SK-N-SH (cell line): Measurements from ENCODE around the gene PPEF1. TPM values are rescaled to one million over a fixed set of nuclear protein-coding genes. Genes with fewer than 3 reads are reported as not detected.
"Not testable (repeated sequence)": the region's sequence is repeated elsewhere in the genome, so short reads cannot be mapped to it uniquely, and the experiment has no call there.

Source experiments
- CTCF ChIA-PET: fragments of 300-600, 350-600 bp; formaldehyde crosslinking; extraction: SDS; loops from one replicate; lab custom pipeline; 2021; lab: Yijun Ruan, JAX
- POLR2A ChIA-PET: fragments of 350-600 bp; sonication (Branson Sonifier 250); formaldehyde crosslinking; extraction: SDS; loops from one replicate; lab custom pipeline; 2020; ENCODE audit warnings: antibody characterized with exemption, inconsistent platforms; lab: Yijun Ruan, JAX
- DNase-seq: peaks from one replicate; pipeline ENCODE4 v3.0.0; 2012
- H2AFZ ChIP-seq: fragments of 200-600 bp; sonication (generic); 2 replicates; pipeline ENCODE4 v1.8.1; 2016; ENCODE audit warnings: antibody characterized with exemption, mild to moderate bottlenecking, low read depth
- H3F3A ChIP-seq: fragments of 200-600 bp; sonication (generic); replicated peaks from 2 replicates; pipeline ENCODE3; 2016; ENCODE audit warnings: antibody characterized with exemption, mild to moderate bottlenecking; ENCODE audit not compliant: insufficient read depth
- H3K27ac ChIP-seq, 2 experiments: fragments of 200-500 bp in 1 of 2; fragments of 200-600 bp in 1 of 2; sonication (Bioruptor generic) in 1 of 2; sonication (generic), shearing (Covaris generic) in 1 of 2; 2 replicates each; pipeline versions ENCODE4 v1.5.1 to v1.6.1; 2014 to 2016; ENCODE audit warnings: low read depth in 2 of 2, inconsistent platforms in 1 of 2, low read length in 1 of 2, mild to moderate bottlenecking in 1 of 2, mixed read lengths in 1 of 2
- H3K27me3 ChIP-seq: fragments of 200-600 bp; sonication (generic), shearing (Covaris generic); 2 replicates; pipeline ENCODE4 v1.6.1; 2016; ENCODE audit warnings: mixed run types; ENCODE audit not compliant: insufficient read depth
- H3K36me3 ChIP-seq, 2 experiments: fragments of 200-500 bp in 1 of 2; fragments of 200-600 bp in 1 of 2; sonication (Bioruptor generic) in 1 of 2; sonication (generic) in 1 of 2; replicated peaks in 1 of 2; 2 replicates each; pipeline versions ENCODE3 to v1.5.1; 2014 to 2016; ENCODE audit warnings: low read length in 1 of 2, mild to moderate bottlenecking in 1 of 2; ENCODE audit not compliant: insufficient read depth in 2 of 2, control insufficient read depth in 1 of 2
- H3K4me1 ChIP-seq, 2 experiments: fragments of 200-500 bp in 1 of 2; fragments of 200-600 bp in 1 of 2; sonication (Bioruptor generic) in 1 of 2; sonication (generic), shearing (Covaris generic) in 1 of 2; 2 replicates each; pipeline versions ENCODE4 v1.5.1 to v1.6.1; 2014 to 2016; ENCODE audit warnings: low read depth in 1 of 2, low read length in 1 of 2, mixed run types in 1 of 2; ENCODE audit not compliant: insufficient read depth in 2 of 2, control insufficient read depth in 1 of 2
- H3K4me2 ChIP-seq: fragments of 200-600 bp; sonication (generic), shearing (Covaris generic); 2 replicates; pipeline ENCODE4 v1.6.1; 2017; ENCODE audit warnings: mixed run types
- H3K4me3 ChIP-seq, 2 experiments: fragments of 200-500 bp in 1 of 2; fragments of 200-600 bp in 1 of 2; sonication (Bioruptor generic) in 1 of 2; sonication (generic), shearing (Covaris generic) in 1 of 2; 2 replicates each; pipeline versions ENCODE4 v1.5.1 to v1.8.1; 2014 to 2016; ENCODE audit warnings: low read depth in 2 of 2, inconsistent platforms in 1 of 2, low read length in 1 of 2, mild to moderate bottlenecking in 1 of 2, mixed read lengths in 1 of 2, moderate library complexity in 1 of 2
- H3K79me2 ChIP-seq: fragments of 200-600 bp; sonication (generic); 2 replicates; pipeline ENCODE4 v1.8.1; 2017; ENCODE audit warnings: mild to moderate bottlenecking; ENCODE audit not compliant: insufficient read depth
- H3K9ac ChIP-seq: fragments of 200-600 bp; sonication (generic); 2 replicates; pipeline ENCODE4 v1.6.1; 2017; ENCODE audit warnings: mixed run types
- H3K9me2 ChIP-seq: fragments of 200-600 bp; sonication (generic); 2 replicates; pipeline ENCODE4 v1.6.1; 2017; ENCODE audit warnings: mixed run types
- H3K9me3 ChIP-seq: fragments of 200-600 bp; sonication (generic); 2 replicates; pipeline ENCODE4 v1.6.1; 2017; ENCODE audit warnings: mixed run types, mild to moderate bottlenecking, moderate library complexity
- H4K20me1 ChIP-seq: fragments of 200-600 bp; sonication (generic); 2 replicates; pipeline ENCODE4 v1.6.1; 2017; ENCODE audit warnings: mild to moderate bottlenecking, mixed run types; ENCODE audit not compliant: insufficient read depth
- CHD2 ChIP-seq: fragments of 150-350 bp; IDR thresholded peaks from 2 replicates; pipeline ENCODE4 v1.6.1; 2018; ENCODE audit warnings: low read length; ENCODE audit not compliant: partially characterized antibody
- ELF1 ChIP-seq: IDR thresholded peaks from 2 replicates; pipeline ENCODE4 v1.4.0; 2012
- EP300 ChIP-seq, 2 experiments: IDR thresholded peaks; 2 replicates each; pipeline versions ENCODE4 v1.4.0 to v1.6.1; 2012; ENCODE audit warnings: borderline replicate concordance in 1 of 2, low read depth in 1 of 2, low read length in 1 of 2
- FOXM1 ChIP-seq: IDR thresholded peaks from 2 replicates; pipeline ENCODE4 v1.4.0; 2012; ENCODE audit warnings: low read depth, mild to moderate bottlenecking
- MEF2A ChIP-seq: IDR thresholded peaks from 2 replicates; pipeline ENCODE4 v1.4.0; 2012; ENCODE audit warnings: low read depth, borderline replicate concordance
- MXI1 ChIP-seq: IDR thresholded peaks from 2 replicates; pipeline ENCODE4 v1.6.1; 2012; ENCODE audit warnings: mild to moderate bottlenecking, low read depth, low read length, improper control_type of control experiment
- POLR2AphosphoS5 ChIP-seq: IDR thresholded peaks from 2 replicates; pipeline ENCODE4 v1.6.1; 2012; ENCODE audit warnings: low read depth, low read length
- RAD21 ChIP-seq: IDR thresholded peaks from 2 replicates; pipeline ENCODE4 v1.6.1; 2012; ENCODE audit warnings: mild to moderate bottlenecking, low read length
- RFX5 ChIP-seq: IDR thresholded peaks from 2 replicates; pipeline ENCODE4 v1.6.1; 2012; ENCODE audit warnings: mild to moderate bottlenecking, improper control_type of control experiment, low read length
- SMC3 ChIP-seq: IDR thresholded peaks from 2 replicates; pipeline ENCODE4 v1.6.1; 2012; ENCODE audit warnings: low read depth, low read length, improper control_type of control experiment
- TEAD4 ChIP-seq: IDR thresholded peaks from 2 replicates; pipeline ENCODE4 v1.4.0; 2012; ENCODE audit warnings: mild to moderate bottlenecking, borderline replicate concordance; ENCODE audit not compliant: insufficient read depth
- WGBS: methylation state at CpG from one replicate; pipeline ENCODE4 v1.1.6; 2017; ENCODE audit warnings: low lambda C conversion rate; 5-methylcytosine and 5-hydroxymethylcytosine counted together
- polyA plus RNA-seq, 3 experiments: library from polyadenylated mRNA; depleted of rRNA; stranded (reverse); fragments of >200 nt; gene quantifications; 2 replicates each; pipeline ENCODE4 v1.2.3, GENCODE V29; 2012
- TF ChIP-seq, protein P1 (sequence below): IDR thresholded peaks from 2 replicates; pipeline ENCODE4 v1.6.1; 2012; ENCODE audit warnings: mild to moderate bottlenecking, low read depth, low read length, moderate library complexity
- TF ChIP-seq, protein P2 (sequence below): IDR thresholded peaks from 2 replicates; pipeline ENCODE4; 2012
- TF ChIP-seq, protein P3 (sequence below): IDR thresholded peaks from 2 replicates; pipeline ENCODE4 v1.4.0; 2012; ENCODE audit warnings: low read depth, borderline replicate concordance
- TF ChIP-seq, protein P4 (sequence below): fragments of 150-350 bp; IDR thresholded peaks from 2 replicates; pipeline ENCODE4 v1.6.1; 2016; ENCODE audit warnings: mild to moderate bottlenecking, low read depth, low read length

The PPEF1 gene
- polyA plus RNA-seq, 1 of the 3 experiments (the other 2 are of a cell fraction): 0.16 TPM

DNA sequence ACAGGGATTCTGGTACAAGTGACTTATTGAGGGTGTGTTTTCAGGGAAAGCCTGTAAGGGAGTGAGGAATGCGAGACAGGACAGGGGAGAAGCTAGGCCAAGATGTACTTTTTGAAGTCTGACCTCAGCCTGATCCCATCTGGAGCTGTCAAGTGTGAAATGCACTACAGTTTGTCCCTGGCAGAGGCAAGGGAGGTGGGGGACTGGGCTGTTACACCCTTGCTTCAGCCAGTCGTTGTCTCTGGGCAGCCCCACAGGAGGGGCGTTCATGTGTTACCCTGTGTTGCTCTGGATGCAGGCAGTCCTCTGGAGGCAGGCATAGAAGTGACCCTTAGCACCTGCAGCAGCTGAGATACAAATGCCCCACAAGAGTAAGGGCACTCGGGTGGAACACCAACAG, 25.8 kb downstream of the PPEF1 start:
- Histone ChIP-seq H4K20me1 (no peaks in the 10 kb centered on the region), H3K27ac (no peak overlapping the region; a peak in 1 of 4 replicates), H3K79me2 (no peaks in the 10 kb centered on the region), H3K27me3 (no peaks in the 10 kb centered on the region), H3K9me3 (no peaks in the 10 kb centered on the region), H3K4me2 (no peak overlapping the region), H3F3A (no peaks in the 10 kb centered on the region), H3K4me1 (no peaks in the 10 kb centered on the region; a peak in 1 of 4 replicates), H3K4me3 (no peak overlapping the region), H2AFZ (no peak overlapping the region), H3K9me2 (no peaks in the 10 kb centered on the region), H3K36me3 (peaks cover 0 to 3% of the 10 kb centered on the region in 2 experiments), H3K9ac (no peak overlapping the region)
- DNase-seq: no peak
- ChIA-PET POLR2A (no interaction called here), CTCF (interaction anchor here (1.2 to 1.3 kb wide), 2 partner anchors 8 to 57 kb away, joined by 3 to 4 read pairs; no protein-coding TSS in a partner anchor)
- TF ChIP-seq POLR2AphosphoS5 (no peak), SMC3 (no peak), ELF1 (no peak), MEF2A (no peak), RAD21 (no peak), MXI1 (no peak)
- WGBS: 34% methylated on average over 4 of the region's 4 CpGs

DNA sequence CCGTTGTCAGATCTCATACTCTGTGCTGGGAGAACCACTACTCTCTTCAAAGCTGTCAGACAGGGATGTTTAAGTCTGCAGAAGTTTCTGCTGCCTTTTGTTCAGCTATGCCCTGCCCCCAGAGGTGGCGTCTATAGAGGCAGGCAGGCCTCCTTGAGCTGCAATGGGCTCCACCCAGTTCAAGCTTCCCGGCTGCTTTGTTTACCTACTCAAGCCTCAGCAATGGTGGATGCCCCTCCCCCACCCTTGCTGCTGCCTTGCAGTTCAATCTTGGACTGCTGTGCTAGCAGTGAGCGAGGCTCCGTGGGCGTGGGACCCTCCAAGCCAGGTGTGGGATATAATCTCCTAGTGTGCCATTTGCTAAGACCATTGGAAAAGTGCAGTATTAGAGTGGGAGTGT, 32.2 kb downstream of the PPEF1 start:
- H3K27me3 ChIP-seq, H3F3A ChIP-seq, H3K9me2 ChIP-seq, DNase-seq, H2AFZ ChIP-seq, H3K79me2 ChIP-seq, H3K4me3 ChIP-seq, CTCF ChIA-PET, H3K9ac ChIP-seq, H3K9me3 ChIP-seq, H3K36me3 ChIP-seq, H4K20me1 ChIP-seq, H3K27ac ChIP-seq, H3K4me1 ChIP-seq, H3K4me2 ChIP-seq, POLR2A ChIA-PET: not testable (repeated sequence)
- WGBS: 54% methylated on average over 2 of the region's 6 CpGs

DNA sequence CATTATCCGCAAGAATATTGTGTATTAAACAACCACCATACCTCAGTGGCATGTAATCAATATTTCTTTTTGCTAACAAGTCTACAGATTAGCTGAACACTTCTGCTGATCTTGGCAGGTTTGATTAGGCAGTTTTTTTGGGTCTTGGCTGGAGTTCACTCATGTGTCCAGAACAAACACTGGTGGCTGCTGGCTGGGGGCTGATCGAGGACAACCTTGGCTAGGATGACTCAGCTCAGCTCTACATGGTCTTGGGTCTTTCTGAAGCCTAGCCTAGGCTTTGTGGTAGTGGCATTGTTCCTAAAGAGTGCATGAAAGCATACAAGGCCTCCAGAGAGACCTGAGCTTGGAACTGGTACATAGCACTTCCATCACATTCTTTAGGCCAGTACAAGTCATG, 41.1 kb downstream of the PPEF1 start:
- no peaks in the 10 kb centered on the region for H3K9me3 ChIP-seq
- H3K4me3 ChIP-seq: no peak overlapping the region
- no peak overlapping the region for H3K4me2 ChIP-seq
- no peaks in the 10 kb centered on the region for H3K9me2 ChIP-seq
- H3K27me3 ChIP-seq: no peaks in the 10 kb centered on the region
- H3K4me1 ChIP-seq: no peaks in the 10 kb centered on the region
- WGBS: 55% methylated on average over 2 of the region's 2 CpGs
- H3K36me3 ChIP-seq: no peaks in the 10 kb centered on the region
- TF ChIP-seq CHD2: no peak
- TF ChIP-seq, protein P1, sequence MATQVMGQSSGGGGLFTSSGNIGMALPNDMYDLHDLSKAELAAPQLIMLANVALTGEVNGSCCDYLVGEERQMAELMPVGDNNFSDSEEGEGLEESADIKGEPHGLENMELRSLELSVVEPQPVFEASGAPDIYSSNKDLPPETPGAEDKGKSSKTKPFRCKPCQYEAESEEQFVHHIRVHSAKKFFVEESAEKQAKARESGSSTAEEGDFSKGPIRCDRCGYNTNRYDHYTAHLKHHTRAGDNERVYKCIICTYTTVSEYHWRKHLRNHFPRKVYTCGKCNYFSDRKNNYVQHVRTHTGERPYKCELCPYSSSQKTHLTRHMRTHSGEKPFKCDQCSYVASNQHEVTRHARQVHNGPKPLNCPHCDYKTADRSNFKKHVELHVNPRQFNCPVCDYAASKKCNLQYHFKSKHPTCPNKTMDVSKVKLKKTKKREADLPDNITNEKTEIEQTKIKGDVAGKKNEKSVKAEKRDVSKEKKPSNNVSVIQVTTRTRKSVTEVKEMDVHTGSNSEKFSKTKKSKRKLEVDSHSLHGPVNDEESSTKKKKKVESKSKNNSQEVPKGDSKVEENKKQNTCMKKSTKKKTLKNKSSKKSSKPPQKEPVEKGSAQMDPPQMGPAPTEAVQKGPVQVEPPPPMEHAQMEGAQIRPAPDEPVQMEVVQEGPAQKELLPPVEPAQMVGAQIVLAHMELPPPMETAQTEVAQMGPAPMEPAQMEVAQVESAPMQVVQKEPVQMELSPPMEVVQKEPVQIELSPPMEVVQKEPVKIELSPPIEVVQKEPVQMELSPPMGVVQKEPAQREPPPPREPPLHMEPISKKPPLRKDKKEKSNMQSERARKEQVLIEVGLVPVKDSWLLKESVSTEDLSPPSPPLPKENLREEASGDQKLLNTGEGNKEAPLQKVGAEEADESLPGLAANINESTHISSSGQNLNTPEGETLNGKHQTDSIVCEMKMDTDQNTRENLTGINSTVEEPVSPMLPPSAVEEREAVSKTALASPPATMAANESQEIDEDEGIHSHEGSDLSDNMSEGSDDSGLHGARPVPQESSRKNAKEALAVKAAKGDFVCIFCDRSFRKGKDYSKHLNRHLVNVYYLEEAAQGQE: no peak
- no peak for TF ChIP-seq TEAD4
- TF ChIP-seq, protein P2, sequence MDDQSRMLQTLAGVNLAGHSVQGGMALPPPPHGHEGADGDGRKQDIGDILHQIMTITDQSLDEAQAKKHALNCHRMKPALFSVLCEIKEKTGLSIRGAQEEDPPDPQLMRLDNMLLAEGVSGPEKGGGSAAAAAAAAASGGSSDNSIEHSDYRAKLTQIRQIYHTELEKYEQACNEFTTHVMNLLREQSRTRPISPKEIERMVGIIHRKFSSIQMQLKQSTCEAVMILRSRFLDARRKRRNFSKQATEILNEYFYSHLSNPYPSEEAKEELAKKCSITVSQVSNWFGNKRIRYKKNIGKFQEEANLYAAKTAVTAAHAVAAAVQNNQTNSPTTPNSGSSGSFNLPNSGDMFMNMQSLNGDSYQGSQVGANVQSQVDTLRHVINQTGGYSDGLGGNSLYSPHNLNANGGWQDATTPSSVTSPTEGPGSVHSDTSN: no peak
- TF ChIP-seq POLR2AphosphoS5: no peak
- no peak for TF ChIP-seq EP300 (IDR thresholded peaks at IDR 0.05; ENCODE audit: borderline replicate concordance in 1 of 2, low read depth in 1 of 2, low read length in 1 of 2)
- TF ChIP-seq FOXM1: no peak
- TF ChIP-seq MEF2A: no peak
- TF ChIP-seq, protein P3, sequence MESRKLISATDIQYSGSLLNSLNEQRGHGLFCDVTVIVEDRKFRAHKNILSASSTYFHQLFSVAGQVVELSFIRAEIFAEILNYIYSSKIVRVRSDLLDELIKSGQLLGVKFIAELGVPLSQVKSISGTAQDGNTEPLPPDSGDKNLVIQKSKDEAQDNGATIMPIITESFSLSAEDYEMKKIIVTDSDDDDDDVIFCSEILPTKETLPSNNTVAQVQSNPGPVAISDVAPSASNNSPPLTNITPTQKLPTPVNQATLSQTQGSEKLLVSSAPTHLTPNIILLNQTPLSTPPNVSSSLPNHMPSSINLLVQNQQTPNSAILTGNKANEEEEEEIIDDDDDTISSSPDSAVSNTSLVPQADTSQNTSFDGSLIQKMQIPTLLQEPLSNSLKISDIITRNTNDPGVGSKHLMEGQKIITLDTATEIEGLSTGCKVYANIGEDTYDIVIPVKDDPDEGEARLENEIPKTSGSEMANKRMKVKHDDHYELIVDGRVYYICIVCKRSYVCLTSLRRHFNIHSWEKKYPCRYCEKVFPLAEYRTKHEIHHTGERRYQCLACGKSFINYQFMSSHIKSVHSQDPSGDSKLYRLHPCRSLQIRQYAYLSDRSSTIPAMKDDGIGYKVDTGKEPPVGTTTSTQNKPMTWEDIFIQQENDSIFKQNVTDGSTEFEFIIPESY: no peak
- TF ChIP-seq RFX5: no peak
- TF ChIP-seq, protein P4, sequence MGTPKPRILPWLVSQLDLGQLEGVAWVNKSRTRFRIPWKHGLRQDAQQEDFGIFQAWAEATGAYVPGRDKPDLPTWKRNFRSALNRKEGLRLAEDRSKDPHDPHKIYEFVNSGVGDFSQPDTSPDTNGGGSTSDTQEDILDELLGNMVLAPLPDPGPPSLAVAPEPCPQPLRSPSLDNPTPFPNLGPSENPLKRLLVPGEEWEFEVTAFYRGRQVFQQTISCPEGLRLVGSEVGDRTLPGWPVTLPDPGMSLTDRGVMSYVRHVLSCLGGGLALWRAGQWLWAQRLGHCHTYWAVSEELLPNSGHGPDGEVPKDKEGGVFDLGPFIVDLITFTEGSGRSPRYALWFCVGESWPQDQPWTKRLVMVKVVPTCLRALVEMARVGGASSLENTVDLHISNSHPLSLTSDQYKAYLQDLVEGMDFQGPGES: no peak
- H3K79me2 ChIP-seq: no peaks in the 10 kb centered on the region
- DNase-seq: no peak
- H3K27ac ChIP-seq: no peak overlapping the region
- POLR2A ChIA-PET: no interaction called here
- no peak overlapping the region for H2AFZ ChIP-seq
- H3F3A ChIP-seq: no peaks in the 10 kb centered on the region
- no peak overlapping the region for H3K9ac ChIP-seq
- CTCF ChIA-PET: interaction anchor here (0.6 kb wide), 1 partner anchor 406 kb away, joined by 3 read pairs; no protein-coding TSS in a partner anchor
- H4K20me1 ChIP-seq: no peaks in the 10 kb centered on the region
